ENCODE data around the gene MMP3. TPM values are rescaled to one million over a fixed set of nuclear protein-coding genes. Genes with fewer than 3 reads are reported as not detected.

Gene MMP3
- total RNA-seq, 1 donor from 2014 or later: not detected

DNA sequence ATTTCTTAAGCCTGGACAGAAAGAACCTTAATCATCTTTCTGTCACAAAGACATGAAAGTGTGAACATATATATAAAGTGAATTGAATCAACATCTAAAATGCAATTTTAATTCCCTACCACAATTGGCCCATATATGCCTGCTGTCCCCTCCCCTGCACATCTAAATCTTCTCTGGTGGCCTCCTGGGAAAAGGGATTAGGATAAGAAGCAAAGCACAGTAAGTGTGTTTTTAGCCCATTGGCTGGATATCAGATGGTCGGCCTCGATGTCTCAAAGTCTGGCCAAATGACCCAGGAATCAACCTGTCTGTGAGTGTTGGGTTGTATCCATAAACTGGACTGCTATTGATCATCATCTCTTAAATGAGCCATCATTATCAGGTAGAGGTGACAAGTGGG is 5.8 kb downstream of the MMP3 start:
- no peak for DNase-seq (ENCODE audit: low read depth)
- H3K36me3 ChIP-seq (ENCODE audit: control insufficient read depth, insufficient read depth, low read length): no peaks in the 10 kb centered on the region
- TF ChIP-seq, protein P1, sequence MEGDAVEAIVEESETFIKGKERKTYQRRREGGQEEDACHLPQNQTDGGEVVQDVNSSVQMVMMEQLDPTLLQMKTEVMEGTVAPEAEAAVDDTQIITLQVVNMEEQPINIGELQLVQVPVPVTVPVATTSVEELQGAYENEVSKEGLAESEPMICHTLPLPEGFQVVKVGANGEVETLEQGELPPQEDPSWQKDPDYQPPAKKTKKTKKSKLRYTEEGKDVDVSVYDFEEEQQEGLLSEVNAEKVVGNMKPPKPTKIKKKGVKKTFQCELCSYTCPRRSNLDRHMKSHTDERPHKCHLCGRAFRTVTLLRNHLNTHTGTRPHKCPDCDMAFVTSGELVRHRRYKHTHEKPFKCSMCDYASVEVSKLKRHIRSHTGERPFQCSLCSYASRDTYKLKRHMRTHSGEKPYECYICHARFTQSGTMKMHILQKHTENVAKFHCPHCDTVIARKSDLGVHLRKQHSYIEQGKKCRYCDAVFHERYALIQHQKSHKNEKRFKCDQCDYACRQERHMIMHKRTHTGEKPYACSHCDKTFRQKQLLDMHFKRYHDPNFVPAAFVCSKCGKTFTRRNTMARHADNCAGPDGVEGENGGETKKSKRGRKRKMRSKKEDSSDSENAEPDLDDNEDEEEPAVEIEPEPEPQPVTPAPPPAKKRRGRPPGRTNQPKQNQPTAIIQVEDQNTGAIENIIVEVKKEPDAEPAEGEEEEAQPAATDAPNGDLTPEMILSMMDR (IDR thresholded peaks at IDR 0.05; ENCODE audit: insufficient read depth, low read length, poor library complexity, severe bottlenecking): no peak
- no peaks in the 10 kb centered on the region for H3K27me3 ChIP-seq (ENCODE audit: control insufficient read depth, insufficient read depth, low read length)
- no peak overlapping the region for H3K4me3 ChIP-seq (ENCODE audit: low read depth, low read length)

DNA sequence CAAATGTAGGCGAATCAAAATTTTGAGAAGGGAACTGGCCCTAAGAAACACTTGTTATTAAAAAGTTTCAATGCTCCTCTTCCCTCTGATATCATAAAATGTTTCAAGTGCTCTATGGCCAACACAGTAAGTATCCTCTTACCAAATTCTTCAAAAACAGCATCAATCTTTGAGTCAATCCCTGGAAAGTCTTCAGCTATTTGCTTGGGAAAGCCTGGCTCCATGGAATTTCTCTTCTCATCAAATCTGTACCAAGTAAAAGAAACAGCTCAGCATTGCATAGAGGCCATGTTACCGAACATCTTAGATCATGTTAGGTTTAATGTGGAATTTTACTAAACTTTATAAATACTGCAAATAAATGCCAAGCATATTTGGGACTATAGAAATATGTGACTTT is 6.3 kb downstream of the MMP3 start:
- no peaks in the 10 kb centered on the region for H3K36me3 ChIP-seq (ENCODE audit: control insufficient read depth, insufficient read depth, low read length)
- H3K27me3 ChIP-seq (ENCODE audit: control insufficient read depth, insufficient read depth, low read length): no peaks in the 10 kb centered on the region
- no peak overlapping the region for H3K4me3 ChIP-seq (ENCODE audit: low read depth, low read length)
- TF ChIP-seq, protein P1 (IDR thresholded peaks at IDR 0.05; ENCODE audit: insufficient read depth, low read length, poor library complexity, severe bottlenecking): no peak
- no peak for DNase-seq (ENCODE audit: low read depth)

DNA sequence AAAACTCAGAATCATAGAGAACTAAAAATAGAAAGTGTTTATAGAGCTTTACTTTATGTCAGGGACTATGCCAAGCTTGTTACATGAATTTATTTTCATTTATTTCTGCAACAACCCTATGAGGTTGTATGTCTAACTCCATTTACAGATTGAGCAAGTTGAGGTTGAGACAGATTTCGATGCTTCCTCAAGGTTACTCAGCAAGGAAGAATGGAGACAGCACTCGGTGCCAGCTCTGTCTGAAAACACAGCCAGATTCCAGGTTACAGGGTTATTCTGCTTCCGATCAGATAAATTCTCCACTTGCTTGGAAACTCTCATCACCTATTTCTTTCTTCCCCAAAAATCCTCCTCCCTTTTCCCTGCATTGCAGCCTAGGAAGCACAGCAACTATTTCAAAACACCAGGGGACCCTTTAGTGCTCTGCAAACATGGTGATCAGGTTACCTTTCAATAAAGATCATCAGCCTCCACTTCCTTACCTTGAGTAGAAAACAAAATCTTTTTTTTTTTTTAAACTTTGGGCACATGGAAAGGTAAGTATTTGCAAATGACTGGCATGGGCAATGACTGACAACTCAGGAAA is 7.0 kb downstream of the MMP3 start:
- TF ChIP-seq, protein P1 (IDR thresholded peaks at IDR 0.05; ENCODE audit: insufficient read depth, low read length, poor library complexity, severe bottlenecking): no peak
- DNase-seq (ENCODE audit: low read depth): no peak
- H3K27me3 ChIP-seq (ENCODE audit: control insufficient read depth, insufficient read depth, low read length): no peaks in the 10 kb centered on the region
- no peak overlapping the region for H3K4me3 ChIP-seq (ENCODE audit: low read depth, low read length)
- no peaks in the 10 kb centered on the region for H3K36me3 ChIP-seq (ENCODE audit: control insufficient read depth, insufficient read depth, low read length)

DNA sequence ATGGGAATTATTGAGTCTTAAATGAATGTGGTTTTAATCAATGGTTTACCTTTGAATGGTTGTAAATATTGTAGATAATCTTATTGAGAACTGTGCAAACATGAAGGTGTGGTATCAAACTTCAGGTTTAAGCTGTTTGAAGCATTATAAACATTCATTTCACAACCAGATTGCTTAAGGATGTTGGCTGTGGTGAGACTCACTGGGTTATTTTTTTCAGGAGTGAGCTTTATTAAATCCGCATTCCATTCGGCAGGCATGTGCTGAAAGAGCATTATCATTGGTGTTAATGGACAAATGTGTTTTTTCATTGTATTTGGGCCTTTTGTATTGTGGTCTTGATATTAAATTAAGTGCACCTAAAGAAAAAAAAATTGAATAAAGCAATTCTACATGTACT is 9.7 kb downstream of the MMP3 start:
- H3K4me3 ChIP-seq (ENCODE audit: low read depth, low read length): no peak overlapping the region

DNA sequence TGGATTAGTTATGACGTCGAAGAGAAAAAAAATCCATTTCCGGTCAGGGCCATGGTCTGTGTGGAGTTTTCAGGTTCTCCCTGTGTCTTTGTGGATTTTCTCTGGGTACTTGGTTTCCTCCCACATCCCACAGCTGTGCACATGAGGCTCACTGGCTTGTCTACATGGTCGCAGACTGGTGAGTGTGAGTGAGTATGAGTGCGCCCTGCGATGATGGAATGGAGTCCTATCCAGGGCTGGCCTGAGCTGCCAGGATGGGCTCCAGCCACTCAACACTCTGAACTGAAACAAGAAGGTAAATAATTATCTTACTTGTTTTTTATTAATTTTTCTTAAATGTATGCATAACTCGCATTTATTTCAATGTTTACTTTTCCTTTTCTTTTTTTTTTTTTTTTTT is 10.8 kb downstream of the MMP3 start:
- H3K36me3 ChIP-seq (ENCODE audit: control insufficient read depth, insufficient read depth, low read length): no peaks in the 10 kb centered on the region
- H3K27me3 ChIP-seq (ENCODE audit: control insufficient read depth, insufficient read depth, low read length): no peaks in the 10 kb centered on the region
- H3K4me3 ChIP-seq (ENCODE audit: low read depth, low read length): no peak overlapping the region
- TF ChIP-seq, protein P1 (IDR thresholded peaks at IDR 0.05; ENCODE audit: insufficient read depth, low read length, poor library complexity, severe bottlenecking): no peak
- DNase-seq (ENCODE audit: low read depth): no peak

More for the DNA sequence above, 9.7 kb downstream of the MMP3 start:
- no peak for DNase-seq (ENCODE audit: low read depth)
- no peaks in the 10 kb centered on the region for H3K27me3 ChIP-seq (ENCODE audit: control insufficient read depth, insufficient read depth, low read length)
- H3K36me3 ChIP-seq (ENCODE audit: control insufficient read depth, insufficient read depth, low read length): no peaks in the 10 kb centered on the region
- TF ChIP-seq, protein P1 (IDR thresholded peaks at IDR 0.05; ENCODE audit: insufficient read depth, low read length, poor library complexity, severe bottlenecking): no peak
